ENCODE measurements around the gene AMY2B. TPM values are rescaled to one million over a fixed set of nuclear protein-coding genes. Genes with fewer than 3 reads are reported as not detected.
"Not testable (repeated sequence)": the region's sequence is repeated elsewhere in the genome, so short reads cannot be mapped to it uniquely, and the experiment has no call there.

AMY2B gene
- total RNA-seq, 6 experiments from 2014 or later = 0.28 to 1.1 (median 0.35) TPM

GRCh38 chr1:103583887-103584286 lies 12.5 kb downstream of the AMY2B start:
- Mint-ChIP-seq H3K4me1 (ENCODE audit: low read depth) (no peaks in the 10 kb centered on the region), H3K27ac (no peak overlapping the region)
- no peak for TF ChIP-seq CTCF (IDR thresholded peaks at IDR 0.05)

GRCh38 chr1:103584537-103584936 lies 13.1 kb downstream of the AMY2B start:
- no peak for TF ChIP-seq CTCF (IDR thresholded peaks at IDR 0.05)
- no peaks in the 10 kb centered on the region for H3K4me1 Mint-ChIP-seq (ENCODE audit: low read depth)
- DNase-seq = no peak
- H3K27ac Mint-ChIP-seq = no peak overlapping the region
- H3K9me3 Mint-ChIP-seq = no peaks in the 10 kb centered on the region
- no peak overlapping the region for H3K4me3 Mint-ChIP-seq
- H3K27me3 Mint-ChIP-seq (ENCODE audit: insufficient read depth) = peaks cover 2% of the 10 kb centered on the region; the same call in 1 of the 2 replicates
- no peaks in the 10 kb centered on the region for H3K36me3 Mint-ChIP-seq (ENCODE audit: low read depth)

More at GRCh38 chr1:103583887-103584286, 12.5 kb downstream of the AMY2B start:
- DNase-seq = no peak
- Mint-ChIP-seq H3K9me3 (no peaks in the 10 kb centered on the region), H3K27me3 (ENCODE audit: insufficient read depth) (peaks cover 2% of the 10 kb centered on the region; the same call in 1 of the 2 replicates), H3K4me3 (no peak overlapping the region), H3K36me3 (ENCODE audit: low read depth) (no peaks in the 10 kb centered on the region)

- not testable (repeated sequence) for H3K9me3 Mint-ChIP-seq
These were observed 31.4 kb downstream of the AMY2B start for GRCh38 chr1:103602740-103603139.

GRCh38 chr1:103616362-103616761 lies 45.0 kb downstream of the AMY2B start:
- H3K9me3 Mint-ChIP-seq = no peaks in the 10 kb centered on the region
- H3K4me3 Mint-ChIP-seq = no peak overlapping the region
- H3K36me3 Mint-ChIP-seq (ENCODE audit: low read depth) = no peaks in the 10 kb centered on the region
- DNase-seq = no peak
- TF ChIP-seq CTCF (IDR thresholded peaks at IDR 0.05) = no peak
- H3K27ac Mint-ChIP-seq = no peak overlapping the region
- no peaks in the 10 kb centered on the region; the same call in 1 of the 2 replicates for H3K4me1 Mint-ChIP-seq (ENCODE audit: low read depth)
- no peaks in the 10 kb centered on the region for H3K27me3 Mint-ChIP-seq (ENCODE audit: insufficient read depth)

More at GRCh38 chr1:103602740-103603139, 31.4 kb downstream of the AMY2B start:
- H3K4me3 Mint-ChIP-seq; H3K36me3 Mint-ChIP-seq (ENCODE audit: low read depth); H3K27ac Mint-ChIP-seq; H3K27me3 Mint-ChIP-seq (ENCODE audit: insufficient read depth); DNase-seq; H3K4me1 Mint-ChIP-seq (ENCODE audit: low read depth): not testable (repeated sequence)

GRCh38 chr1:103616994-103617477 lies 45.6 kb downstream of the AMY2B start, which contains the start of gene AMY2A:
Gene AMY2A, plus strand, starts transcription at chr1:103617427. Its CDS starts 14 bp downstream, at chr1:103617441.
- H3K4me1 Mint-ChIP-seq (ENCODE audit: low read depth); H3K27me3 Mint-ChIP-seq (ENCODE audit: insufficient read depth); H3K36me3 Mint-ChIP-seq (ENCODE audit: low read depth); H3K4me3 Mint-ChIP-seq; H3K27ac Mint-ChIP-seq; H3K9me3 Mint-ChIP-seq; DNase-seq: not testable (repeated sequence)

- H3K4me3 Mint-ChIP-seq; H3K36me3 Mint-ChIP-seq (ENCODE audit: low read depth); H3K27me3 Mint-ChIP-seq (ENCODE audit: insufficient read depth); H3K27ac Mint-ChIP-seq; H3K4me1 Mint-ChIP-seq (ENCODE audit: low read depth); H3K9me3 Mint-ChIP-seq; DNase-seq: not testable (repeated sequence)
These were observed 56.0 kb downstream of the AMY2B start for GRCh38 chr1:103627436-103627835.

Other genes starting within 250 kb of the AMY2B start
- 1 to 10 TPM; 7.1 to 9.6 (median 7.7) TPM for gene RNPC3, start 45.9 kb upstream of the AMY2B start, total RNA-seq (2021; fragmentation: NEBNext Ultra II Directional; extraction: Animal tissue kit (Norgen Biotek cat#: 25700))
- not detected for gene AMY2A, start 45.8 kb downstream of the AMY2B start, total RNA-seq (2021; fragmentation: NEBNext Ultra II Directional; extraction: Animal tissue kit (Norgen Biotek cat#: 25700))
- gene AMY1A, start 84.2 kb downstream of the AMY2B start, total RNA-seq (2021; fragmentation: NEBNext Ultra II Directional; extraction: Animal tissue kit (Norgen Biotek cat#: 25700)) = not detected
- not detected for gene AMY1B, start 124.6 kb downstream of the AMY2B start, total RNA-seq (2021; fragmentation: NEBNext Ultra II Directional; extraction: Animal tissue kit (Norgen Biotek cat#: 25700))
- gene AMY1C, start 178.3 kb downstream of the AMY2B start, total RNA-seq (2021; fragmentation: NEBNext Ultra II Directional; extraction: Animal tissue kit (Norgen Biotek cat#: 25700)) = not detected

Measured in HFFc6 (cell line).